Activated CD4-positive, alpha-beta T cell treated with anti-CD3 and anti-CD28 coated beads, Interleukin-2, amount 50 U/mL, for 1 hour (primary cell): ENCODE data around the gene UTP14C.
"Not testable (repeated sequence)": the region's sequence is repeated elsewhere in the genome, so short reads cannot be mapped to it uniquely, and the experiment has no call there.

ENCODE experiments used
- DNase-seq: peaks from one replicate; pipeline ENCODE4 v3.0.0-alpha.2; 2020

The UTP14C gene

GRCh38 chr13:52048516-52048915 lies 24.0 kb downstream of the UTP14C start:
- DNase-seq = no peak

- DNase-seq = no peak
Observed at GRCh38 chr13:52051400-52051799, 26.9 kb downstream of the UTP14C start.

- DNase-seq = no peak
Observed at GRCh38 chr13:52053460-52053859, 29.0 kb downstream of the UTP14C start.

- not testable (repeated sequence) for DNase-seq
Observed at GRCh38 chr13:52061064-52061463, 36.6 kb downstream of the UTP14C start.

GRCh38 chr13:52061587-52061986 lies 37.1 kb downstream of the UTP14C start:
- DNase-seq = no peak

DNA sequence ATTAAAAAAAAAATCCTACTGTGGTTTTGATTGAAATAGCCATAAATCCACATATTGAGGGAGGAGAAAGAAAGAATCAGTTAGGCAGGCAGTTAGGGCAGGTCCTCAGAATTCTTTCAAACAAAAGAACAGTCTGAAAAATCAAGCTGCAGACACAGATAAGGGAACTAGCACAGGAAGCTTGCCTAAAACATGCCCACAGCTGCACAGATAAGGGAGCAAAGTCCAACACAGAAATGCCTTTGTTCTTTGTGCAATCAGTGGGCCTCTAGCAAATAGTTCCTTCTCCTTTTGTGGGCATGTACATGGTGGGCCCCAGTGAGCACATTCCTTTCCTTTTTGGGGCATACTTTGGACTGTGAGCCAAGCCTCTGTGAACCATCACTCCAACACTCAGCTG lies 42.7 kb downstream of the UTP14C start:
- no peak for DNase-seq

- DNase-seq = no peak
Observed at GRCh38 chr13:52070929-52071523, 46.5 kb downstream of the UTP14C start.
